Endothelial cell of umbilical vein (primary cell): Measurements from ENCODE around the gene GRK6. TPM values are rescaled to one million over a fixed set of nuclear protein-coding genes. Genes with fewer than 3 reads are reported as not detected.
"Not testable (repeated sequence)": the region's sequence is repeated elsewhere in the genome, so short reads cannot be mapped to it uniquely, and the experiment has no call there.

Experiments
- BruUV-seq: library from RNA; stranded (reverse); fragments of 400-500 nt; replicated peaks from 2 replicates; lab custom pipeline; 2021; lab: Mats Ljungman, UMichigan
- CTCF ChIA-PET: fragments of 300-600, 350-600 bp; sonication (Branson Sonifier 250); formaldehyde crosslinking; loops from one replicate; lab custom pipeline; 2021; ENCODE audit warnings: antibody characterized with exemption, inconsistent platforms; lab: Charles Lee
- POLR2A ChIA-PET: fragments of 300-600, 350-600 bp; sonication (Branson Sonifier 250); formaldehyde crosslinking; loops from one replicate; lab custom pipeline; 2021; ENCODE audit warnings: antibody characterized with exemption, inconsistent platforms; lab: Charles Lee
- DNase-seq: peaks from one replicate; pipeline ENCODE4 v3.0.0-alpha.2; 2011; ENCODE audit warnings: low read depth, low spot score
- FAIRE-seq: peaks from 2 replicates; lab custom pipeline; 2011; peaks lifted over from hg19 to GRCh38; lab: Jason Lieb, UNC
- H2AFZ ChIP-seq: 2 replicates; pipeline ENCODE4 v1.6.0; 2012; ENCODE audit warnings: low read depth, low read length, control low read depth, inconsistent platforms
- H3K27ac ChIP-seq: 2 replicates; pipeline ENCODE4 v1.5.1; 2011; ENCODE audit warnings: low read depth, mild to moderate bottlenecking, control low read depth, low read length, moderate library complexity; ENCODE audit not compliant: insufficient read depth
- H3K27me3 ChIP-seq, 2 experiments: 2 replicates each; pipeline versions ENCODE4 v1.6.0 to v1.6.1; 2011; ENCODE audit warnings: low read length in 2 of 2, mixed read lengths in 1 of 2; ENCODE audit not compliant: control insufficient read depth in 2 of 2, insufficient read depth in 2 of 2
- H3K36me3 ChIP-seq, 2 experiments: 2 replicates in 1 of 2; 3 replicates in 1 of 2; pipeline ENCODE4 v1.5.1; 2011; ENCODE audit warnings: low read length in 2 of 2, mild to moderate bottlenecking in 1 of 2, moderate library complexity in 1 of 2; ENCODE audit not compliant: control insufficient read depth in 2 of 2, insufficient read depth in 2 of 2; ENCODE audit errors: extremely low read depth in 1 of 2
- H3K4me1 ChIP-seq: 3 replicates; pipeline ENCODE4 v1.5.1; 2011; ENCODE audit warnings: mild to moderate bottlenecking, low read length; ENCODE audit not compliant: control insufficient read depth, insufficient read depth; ENCODE audit errors: extremely low read depth
- H3K4me2 ChIP-seq: 2 replicates; pipeline ENCODE4 v1.6.1; 2011; ENCODE audit warnings: low read length, control low read depth, mixed read lengths; ENCODE audit not compliant: insufficient read depth
- H3K4me3 ChIP-seq, 3 experiments: fragments of 200-600 bp in 1 of 3; sonication (generic), shearing (Covaris generic) in 1 of 3; replicated peaks in 1 of 3; 2 replicates each; pipeline ENCODE4 v1.5.1; 2011 to 2016; ENCODE audit warnings: control low read depth in 3 of 3, low read length in 3 of 3, mild to moderate bottlenecking in 2 of 3, inconsistent platforms in 1 of 3, low read depth in 1 of 3, moderate library complexity in 1 of 3; ENCODE audit not compliant: insufficient read depth in 1 of 3
- H3K79me2 ChIP-seq: 2 replicates; pipeline ENCODE4 v1.6.0; 2012; ENCODE audit warnings: low read length, inconsistent platforms; ENCODE audit not compliant: control insufficient read depth, insufficient read depth
- H3K9ac ChIP-seq: replicated peaks from 2 replicates; pipeline ENCODE3; 2011; ENCODE audit warnings: low read length, control low read depth; ENCODE audit not compliant: insufficient read depth; ENCODE audit errors: extremely low read depth
- H3K9me1 ChIP-seq: replicated peaks from 3 replicates; pipeline ENCODE4 v1.6.0; 2011; ENCODE audit warnings: mild to moderate bottlenecking, low read length; ENCODE audit not compliant: control insufficient read depth, insufficient read depth; ENCODE audit errors: extremely low read depth
- H3K9me3 ChIP-seq: replicated peaks from 2 replicates; pipeline ENCODE4 v1.5.1; 2012; ENCODE audit warnings: low read length, inconsistent platforms; ENCODE audit not compliant: control insufficient read depth, insufficient read depth
- H4K20me1 ChIP-seq: replicated peaks from 2 replicates; pipeline ENCODE3; 2011; ENCODE audit warnings: mild to moderate bottlenecking, low read length; ENCODE audit not compliant: control insufficient read depth, insufficient read depth; ENCODE audit errors: extremely low read depth
- dilution Hi-C: fragments of 300-500 bp; cut with MboI; formaldehyde crosslinking; loops from one replicate; pipeline ENCODE4 v1.15.0; 2019; ENCODE audit warnings: low sequenced_read_pairs; ENCODE audit not compliant: extremely low pct_ligation_motif_present
- intact Hi-C: fragments of 100-400 bp; cut with micrococcal nuclease; formaldehyde crosslinking; loops from one replicate; pipeline ENCODE4 v1.10.0; 2022
- polyA plus RNA-seq, 4 experiments: library from polyadenylated mRNA; depleted of rRNA in 3 of 4; stranded (reverse) in 3 of 4; unstranded in 1 of 4; fragments of >200 nt; gene quantifications; 2 replicates each; pipeline versions ENCODE4 v1.2.1 to v1.2.3, GENCODE V29; 2011 to 2012; ENCODE audit warnings: missing spikeins in 1 of 4
- total RNA-seq: library from RNA; stranded (reverse); gene quantifications from 2 replicates; pipeline ENCODE4 v1.2.3, GENCODE V29; 2021
- TF ChIP-seq, protein P1 (sequence below), 2 donors: IDR thresholded peaks; 1 replicate in 1 of 2; 2 replicates in 1 of 2; pipeline ENCODE4 v1.5.1; 2011; ENCODE audit warnings: low read length in 2 of 2, mild to moderate bottlenecking in 2 of 2, moderate library complexity in 2 of 2, control low read depth in 1 of 2, inconsistent platforms in 1 of 2, low read depth in 1 of 2; ENCODE audit not compliant: insufficient read depth in 1 of 2; ENCODE audit errors: extremely low read depth in 1 of 2

The GRK6 gene
- total and polyA plus RNA-seq, 2 donors (not counting 3 experiments of a cell fraction or from before 2014, with no cell fraction given) = 28.9 to 36.4 TPM

DNA sequence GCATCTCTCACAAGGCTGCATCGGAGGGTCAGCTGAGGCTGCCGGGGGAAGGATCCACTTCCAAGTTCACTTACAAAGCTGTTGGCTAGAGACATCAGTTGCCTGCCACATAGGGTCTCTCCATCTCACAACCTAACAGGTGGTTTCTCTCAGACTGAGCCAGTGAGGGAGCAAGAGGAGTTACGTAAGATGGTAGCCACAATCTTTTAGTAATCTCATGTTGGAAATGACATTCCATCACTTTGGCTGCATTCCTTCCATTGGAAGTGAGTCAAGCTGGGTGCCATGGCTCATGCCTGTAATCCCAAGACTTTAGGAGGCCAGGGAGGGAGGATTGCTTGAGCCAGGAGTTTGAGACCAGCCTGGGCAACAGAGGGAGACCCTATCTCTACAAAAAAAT lies 7.4 kb upstream of the GRK6 start:
- intact Hi-C loops = no loop called here
- Histone ChIP-seq H3K27me3 (peaks cover 0 to 1% of the 10 kb centered on the region in 2 experiments), H3K79me2 (no peaks in the 10 kb centered on the region), H3K4me3 (no peak overlapping the region), H3K9ac (no peak overlapping the region), H3K4me1 (no peaks in the 10 kb centered on the region), H3K9me3 (no peaks in the 10 kb centered on the region), H3K27ac (no peak overlapping the region), H3K36me3 (no peaks in the 10 kb centered on the region), H3K4me2 (no peak overlapping the region), H3K9me1 (no peaks in the 10 kb centered on the region), H4K20me1 (no peaks in the 10 kb centered on the region), H2AFZ (no peak overlapping the region)
- CTCF ChIA-PET = interaction anchor here (1.3 to 2.0 kb wide), 3 partner anchors 15 to 28 kb away, joined by 3 to 5 read pairs (median 5); no protein-coding TSS in a partner anchor
- DNase-seq = no peak
- no TSS peak for BruUV-seq
- dilution Hi-C loops = no loop called here
- TF ChIP-seq, protein P1, sequence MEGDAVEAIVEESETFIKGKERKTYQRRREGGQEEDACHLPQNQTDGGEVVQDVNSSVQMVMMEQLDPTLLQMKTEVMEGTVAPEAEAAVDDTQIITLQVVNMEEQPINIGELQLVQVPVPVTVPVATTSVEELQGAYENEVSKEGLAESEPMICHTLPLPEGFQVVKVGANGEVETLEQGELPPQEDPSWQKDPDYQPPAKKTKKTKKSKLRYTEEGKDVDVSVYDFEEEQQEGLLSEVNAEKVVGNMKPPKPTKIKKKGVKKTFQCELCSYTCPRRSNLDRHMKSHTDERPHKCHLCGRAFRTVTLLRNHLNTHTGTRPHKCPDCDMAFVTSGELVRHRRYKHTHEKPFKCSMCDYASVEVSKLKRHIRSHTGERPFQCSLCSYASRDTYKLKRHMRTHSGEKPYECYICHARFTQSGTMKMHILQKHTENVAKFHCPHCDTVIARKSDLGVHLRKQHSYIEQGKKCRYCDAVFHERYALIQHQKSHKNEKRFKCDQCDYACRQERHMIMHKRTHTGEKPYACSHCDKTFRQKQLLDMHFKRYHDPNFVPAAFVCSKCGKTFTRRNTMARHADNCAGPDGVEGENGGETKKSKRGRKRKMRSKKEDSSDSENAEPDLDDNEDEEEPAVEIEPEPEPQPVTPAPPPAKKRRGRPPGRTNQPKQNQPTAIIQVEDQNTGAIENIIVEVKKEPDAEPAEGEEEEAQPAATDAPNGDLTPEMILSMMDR (IDR thresholded peaks at IDR 0.05; ENCODE audit: extremely low read depth in 1 of 2, insufficient read depth in 1 of 2, low read depth in 1 of 2, low read length in 2 of 2) = no peak
- no peak for FAIRE-seq
- POLR2A ChIA-PET = no interaction called here

DNA sequence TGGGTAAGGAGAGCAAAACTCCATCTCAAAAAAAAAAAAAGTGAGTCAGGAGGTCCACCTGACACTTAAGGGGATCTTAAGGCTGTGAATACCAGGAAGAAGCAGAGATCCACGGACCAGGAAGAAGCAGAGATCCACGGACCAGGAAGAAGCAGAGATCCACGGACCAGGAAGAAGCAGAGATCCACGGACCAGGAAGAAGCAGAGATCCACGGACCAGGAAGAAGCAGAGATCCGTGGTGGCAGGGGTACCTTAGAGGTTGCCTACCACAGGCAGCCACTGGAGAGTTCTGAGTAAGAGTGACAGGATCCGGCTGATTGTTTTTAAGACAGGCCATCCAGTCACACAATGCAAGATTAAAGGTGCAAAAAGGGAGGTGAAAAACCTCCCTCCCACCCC lies 6.0 kb upstream of the GRK6 start:
- CTCF ChIA-PET, H3K9me1 ChIP-seq, H4K20me1 ChIP-seq, H3K4me1 ChIP-seq, H3K27me3 ChIP-seq, POLR2A ChIA-PET, BruUV-seq, H3K27ac ChIP-seq, FAIRE-seq, H3K79me2 ChIP-seq, H3K4me2 ChIP-seq, H3K36me3 ChIP-seq, H2AFZ ChIP-seq, DNase-seq, H3K4me3 ChIP-seq, H3K9ac ChIP-seq, H3K9me3 ChIP-seq, intact Hi-C loops, dilution Hi-C loops: not testable (repeated sequence)
